GM21515 (cell line): ENCODE data around the gene CSNK1G2.

Experiments used
- ATAC-seq: cut with Tn5 transposase; IDR thresholded peaks from one replicate; pipeline ENCODE4 v1.9.1; 2021; ENCODE audit not compliant: unreplicated experiment

The CSNK1G2 gene

DNA sequence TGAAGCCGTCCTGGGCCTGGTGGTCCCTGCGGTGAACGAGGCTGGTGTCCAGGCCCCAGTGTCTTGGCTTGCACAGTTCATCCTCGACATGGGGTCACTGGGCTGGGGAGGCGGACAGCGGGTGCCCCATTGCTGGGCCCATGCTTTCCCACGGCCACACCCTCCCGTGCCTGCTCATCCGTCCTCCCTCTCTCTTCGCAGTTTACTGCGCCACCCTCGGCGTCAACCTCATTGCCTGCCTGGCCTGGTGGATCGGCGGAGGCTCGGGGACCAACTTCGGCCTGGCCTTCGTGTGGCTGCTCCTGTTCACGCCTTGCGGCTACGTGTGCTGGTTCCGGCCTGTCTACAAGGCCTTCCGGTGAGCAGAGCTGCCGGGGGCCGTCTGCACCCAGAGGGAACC, 23.0 kb upstream of the CSNK1G2 start:
- ATAC-seq: no peak

- no peak for ATAC-seq
These were observed 22.0 kb upstream of the CSNK1G2 start for GRCh38 chr19:1918975-1919374.

DNA sequence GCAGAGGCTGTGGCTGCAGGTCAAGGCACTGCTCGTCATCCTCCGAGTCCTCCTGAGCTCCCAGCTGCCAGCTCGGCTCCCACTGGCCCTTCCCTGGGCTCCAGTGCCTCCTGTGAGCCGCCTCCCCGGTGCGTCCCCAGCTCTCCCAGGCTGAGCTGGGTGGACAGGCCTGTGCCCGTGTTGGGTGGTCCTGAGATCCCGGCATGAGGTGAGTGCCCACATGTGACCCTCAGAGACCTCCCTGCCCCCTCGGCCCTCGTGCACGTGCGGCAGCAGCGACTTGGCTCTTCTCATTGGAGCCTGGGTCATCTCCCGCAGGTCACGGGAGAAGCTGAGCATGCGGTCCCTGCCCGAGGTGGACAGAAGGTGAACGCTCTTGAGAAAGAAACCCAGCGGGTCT, 20.3 kb upstream of the CSNK1G2 start:
- no peak for ATAC-seq

GRCh38 chr19:1921326-1921725, 19.6 kb upstream of the CSNK1G2 start:
- no peak for ATAC-seq

GRCh38 chr19:1921825-1922224, 19.1 kb upstream of the CSNK1G2 start:
- ATAC-seq: no peak

GRCh38 chr19:1922803-1923202, 18.2 kb upstream of the CSNK1G2 start:
- ATAC-seq: no peak

GRCh38 chr19:1923319-1923718, 17.7 kb upstream of the CSNK1G2 start:
- ATAC-seq: no peak

- ATAC-seq: no peak
These were observed 16.5 kb upstream of the CSNK1G2 start for GRCh38 chr19:1924320-1924961.

DNA sequence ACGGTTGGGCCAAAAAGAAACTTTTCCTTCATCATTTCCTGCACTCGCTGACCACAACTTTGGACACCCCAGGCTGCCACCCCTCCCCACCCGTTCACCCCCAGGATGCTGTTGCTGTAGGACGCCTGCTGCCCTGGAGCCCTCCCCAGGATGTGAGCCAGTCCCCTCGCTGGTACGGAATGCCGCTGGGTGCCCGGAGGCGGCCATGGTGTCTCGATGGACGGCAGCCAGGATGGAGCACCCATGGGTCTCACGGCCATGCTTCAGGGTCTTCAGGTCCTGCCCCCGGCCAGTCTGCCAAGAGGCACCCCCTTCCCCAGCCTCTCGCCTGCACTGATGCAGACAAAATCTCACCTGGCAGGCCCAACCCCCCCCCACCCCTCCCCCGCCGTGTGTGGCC, 15.4 kb upstream of the CSNK1G2 start:
- ATAC-seq: no peak

- no peak for ATAC-seq
These were observed 11.8 kb upstream of the CSNK1G2 start for GRCh38 chr19:1929021-1929742.

- no peak for ATAC-seq
These were observed 9.5 kb upstream of the CSNK1G2 start for GRCh38 chr19:1931445-1931844.

DNA sequence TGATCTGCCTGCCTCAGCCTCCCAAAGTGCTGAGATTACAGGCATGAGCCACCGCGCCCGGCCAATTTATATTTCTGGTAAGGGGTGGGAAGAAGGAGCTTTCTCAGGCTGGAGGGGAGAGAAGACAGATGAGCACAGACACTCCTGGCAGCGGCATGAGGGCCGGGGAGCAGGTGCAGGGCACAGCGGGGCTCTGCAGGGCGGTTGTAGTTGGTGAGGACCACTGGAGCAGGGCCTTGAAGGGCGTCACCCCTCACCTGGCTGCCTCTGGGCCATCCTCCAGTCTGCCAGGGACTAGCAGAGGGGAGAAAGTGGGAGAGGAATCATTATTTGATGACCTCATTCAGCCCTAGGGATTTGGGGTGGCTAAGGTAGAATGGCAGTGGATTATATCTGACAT, 8.6 kb upstream of the CSNK1G2 start:
- ATAC-seq: no peak

DNA sequence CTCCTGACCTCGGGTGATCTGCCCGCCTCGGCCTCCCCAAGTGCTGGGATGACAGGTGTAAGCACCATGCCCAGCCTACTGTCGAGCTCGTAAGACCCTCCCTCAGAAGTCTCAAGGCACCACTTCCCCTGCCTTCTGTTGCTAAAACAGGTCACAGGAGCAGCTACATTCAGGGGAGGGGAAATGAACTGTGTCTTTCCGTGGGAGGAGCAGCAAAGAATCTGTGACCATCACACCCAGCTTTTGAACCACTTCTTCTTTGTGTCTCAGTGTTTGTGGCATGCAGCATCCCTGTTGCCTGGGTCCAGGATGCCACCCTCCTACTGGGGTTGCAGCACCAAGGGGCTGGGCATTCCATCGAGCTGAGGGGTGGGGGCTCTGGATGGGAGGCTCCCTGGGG, 7.7 kb upstream of the CSNK1G2 start:
- no peak for ATAC-seq

DNA sequence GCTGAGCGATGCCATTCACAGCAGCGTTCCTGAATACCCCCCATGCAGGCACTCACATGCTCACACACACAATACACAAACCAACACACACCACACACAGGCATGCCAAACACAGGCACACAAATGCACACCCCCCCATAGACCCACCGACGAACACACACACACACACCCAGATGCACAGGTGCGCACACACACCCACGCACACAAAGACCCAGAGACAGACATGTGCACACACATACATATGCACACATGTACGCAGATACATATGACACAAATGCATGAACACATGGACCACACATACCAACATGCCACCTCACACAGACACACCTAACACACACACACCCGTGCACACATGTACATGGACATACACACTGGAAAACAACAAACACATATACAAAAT, 7.0 kb upstream of the CSNK1G2 start:
- ATAC-seq: no peak

- no peak for ATAC-seq
These were observed 5.3 kb upstream of the CSNK1G2 start for GRCh38 chr19:1935484-1936208.

DNA sequence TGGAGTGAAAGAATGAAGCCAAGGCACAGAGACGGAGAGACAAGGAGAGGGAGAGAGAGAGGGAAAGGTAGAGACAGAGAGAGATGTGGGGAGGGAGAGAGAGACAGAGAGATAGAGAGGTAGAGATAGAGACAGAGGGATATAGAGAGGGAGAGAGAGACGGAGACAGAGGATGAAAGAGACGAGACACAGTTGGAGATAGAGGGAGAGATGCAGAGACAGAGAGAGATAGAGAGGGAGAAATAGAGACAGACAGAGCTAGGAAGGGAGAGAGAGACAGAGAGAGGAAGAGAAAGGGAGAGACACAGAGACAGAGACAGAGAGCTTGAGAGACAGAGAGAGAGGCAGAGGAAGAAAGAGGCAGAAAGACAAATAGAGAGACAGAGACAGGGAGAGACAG, 4.5 kb upstream of the CSNK1G2 start:
- no peak for ATAC-seq

DNA sequence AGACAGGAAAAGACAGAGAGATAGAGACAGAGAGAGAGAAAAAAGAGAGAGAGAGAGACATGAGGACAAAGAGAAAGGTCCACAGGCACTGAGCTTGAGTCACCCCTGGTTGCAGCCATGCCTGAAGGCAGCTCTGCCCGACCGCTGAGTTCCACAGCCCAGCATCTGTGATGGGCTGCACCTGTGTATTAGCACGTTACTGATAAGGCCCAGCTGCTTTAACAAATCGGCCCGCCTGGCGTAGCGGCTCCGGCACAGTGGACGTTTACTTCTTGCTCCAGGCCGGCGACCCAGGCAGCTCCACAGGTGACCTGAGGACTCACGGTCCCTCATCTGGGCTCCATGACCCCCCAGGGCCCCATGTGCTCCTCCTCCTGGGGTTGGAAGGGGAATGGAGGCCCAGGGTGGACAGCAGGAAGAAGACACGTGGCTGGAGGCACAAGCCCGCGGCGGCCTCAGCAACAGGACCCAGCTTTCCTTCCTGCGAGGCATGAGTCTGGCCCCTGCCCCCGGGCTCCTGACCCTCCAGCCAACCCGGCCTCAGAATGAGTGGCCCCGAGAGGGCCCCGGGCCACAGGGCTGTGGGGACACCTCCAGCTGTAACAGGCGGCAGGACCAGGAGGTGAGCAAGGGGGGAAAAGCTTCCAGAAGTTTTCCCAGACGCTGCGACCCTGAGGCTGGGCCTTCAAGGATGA, 3.9 kb upstream of the CSNK1G2 start:
- no peak for ATAC-seq

DNA sequence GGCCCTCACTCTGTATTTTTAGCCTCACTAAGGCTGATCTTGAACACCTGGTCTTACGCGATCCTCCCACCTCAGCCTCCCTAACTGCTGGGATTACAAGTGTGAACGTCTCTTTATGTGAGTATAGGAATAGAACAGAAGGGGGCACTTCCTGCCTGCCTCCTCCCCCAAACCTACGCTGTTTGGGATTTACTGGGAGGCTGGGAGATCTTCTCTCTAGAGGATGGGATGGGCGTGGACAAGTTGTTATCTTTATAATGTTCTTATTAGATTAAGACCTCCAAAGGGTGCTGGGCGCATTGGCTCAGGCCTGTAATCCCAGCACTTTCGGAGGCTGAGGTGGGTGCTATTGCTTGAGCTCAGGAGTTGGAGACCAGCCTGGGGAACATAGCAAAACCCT, 2.9 kb upstream of the CSNK1G2 start:
- ATAC-seq: no peak

- no peak for ATAC-seq
These were observed 1.3 kb downstream of the CSNK1G2 start for GRCh38 chr19:1942078-1942933.

DNA sequence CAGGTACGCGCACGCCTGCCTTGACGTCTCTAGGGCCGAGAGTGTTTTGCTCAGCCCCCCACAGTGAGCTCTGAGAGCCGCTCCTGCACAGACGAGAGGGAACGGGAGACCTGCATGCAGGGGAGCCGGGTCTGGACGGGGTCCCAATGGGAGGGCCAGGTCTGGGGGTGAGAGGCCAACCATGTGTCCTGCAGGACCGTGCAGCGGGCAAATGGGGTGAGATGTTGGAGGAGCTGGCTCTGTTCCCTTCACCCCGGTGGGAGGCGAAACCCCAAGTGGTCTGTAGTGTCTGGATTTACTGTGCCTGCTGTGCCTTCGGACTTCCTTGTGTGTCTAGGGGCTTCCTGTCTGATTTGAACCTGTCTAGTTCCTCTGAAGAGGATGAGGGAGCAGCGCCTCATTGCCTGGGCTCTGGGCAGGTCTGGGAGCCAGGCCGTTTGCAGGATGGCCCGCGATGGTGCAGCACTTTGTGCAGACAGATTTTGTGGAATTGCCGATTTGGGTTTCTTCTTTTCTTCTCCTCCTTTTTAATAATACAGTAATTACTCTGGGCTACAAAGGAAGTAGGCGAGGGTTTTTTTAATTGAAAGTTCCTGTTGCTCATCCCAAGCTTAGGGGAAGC, 2.1 kb downstream of the CSNK1G2 start:
- no peak for ATAC-seq
